Measurements from ENCODE around the gene FYCO1. TPM values are rescaled to one million over a fixed set of nuclear protein-coding genes. Genes with fewer than 3 reads are reported as not detected.

Gene FYCO1
- total and polyA plus RNA-seq, 9 of the 15 experiments (the other 6 are each of a cell fraction or from before 2014, with no cell fraction given): 2.1 to 13.8 (median 7.4) TPM

DNA sequence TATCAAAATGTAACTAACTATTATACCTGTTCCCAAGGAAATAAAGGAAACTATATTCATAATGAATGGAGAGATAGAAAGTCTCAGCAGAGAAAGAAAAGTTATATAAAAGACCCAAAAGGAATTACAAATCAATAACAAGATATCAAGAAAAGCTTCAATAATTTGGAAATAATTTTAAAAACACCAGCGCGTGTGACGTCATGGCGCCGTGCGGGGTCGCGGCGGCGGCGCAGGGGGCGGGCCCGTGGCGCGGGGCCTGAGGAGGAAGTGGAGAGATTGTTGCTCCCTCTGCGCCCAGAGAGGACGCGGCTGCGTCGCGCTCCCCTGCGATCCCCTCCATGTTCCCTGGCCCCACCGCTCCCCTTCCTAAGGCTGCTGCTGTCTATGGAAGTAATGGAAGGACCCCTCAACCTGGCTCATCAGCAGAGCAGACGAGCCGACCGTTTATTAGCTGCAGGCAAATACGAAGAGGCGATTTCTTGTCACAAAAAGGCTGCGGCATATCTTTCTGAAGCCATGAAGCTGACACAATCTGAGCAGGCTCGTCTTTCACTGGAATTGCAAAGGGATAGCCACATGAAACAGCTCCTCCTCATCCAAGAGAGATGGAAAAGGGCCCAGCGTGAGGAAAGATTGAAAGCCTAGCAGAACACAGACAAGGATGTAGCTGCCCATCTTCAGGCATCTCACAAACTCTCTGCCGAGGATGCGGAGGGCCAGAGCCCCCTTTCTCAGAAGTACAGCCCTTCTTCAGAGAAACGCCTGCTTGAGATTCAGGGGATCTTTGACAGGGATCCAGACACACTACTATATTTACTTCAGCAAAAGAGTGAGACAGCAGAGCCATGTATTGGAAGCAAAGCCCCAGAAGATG lies 27.5 kb upstream of the FYCO1 start (continued):
- TF ChIP-seq, protein P1, sequence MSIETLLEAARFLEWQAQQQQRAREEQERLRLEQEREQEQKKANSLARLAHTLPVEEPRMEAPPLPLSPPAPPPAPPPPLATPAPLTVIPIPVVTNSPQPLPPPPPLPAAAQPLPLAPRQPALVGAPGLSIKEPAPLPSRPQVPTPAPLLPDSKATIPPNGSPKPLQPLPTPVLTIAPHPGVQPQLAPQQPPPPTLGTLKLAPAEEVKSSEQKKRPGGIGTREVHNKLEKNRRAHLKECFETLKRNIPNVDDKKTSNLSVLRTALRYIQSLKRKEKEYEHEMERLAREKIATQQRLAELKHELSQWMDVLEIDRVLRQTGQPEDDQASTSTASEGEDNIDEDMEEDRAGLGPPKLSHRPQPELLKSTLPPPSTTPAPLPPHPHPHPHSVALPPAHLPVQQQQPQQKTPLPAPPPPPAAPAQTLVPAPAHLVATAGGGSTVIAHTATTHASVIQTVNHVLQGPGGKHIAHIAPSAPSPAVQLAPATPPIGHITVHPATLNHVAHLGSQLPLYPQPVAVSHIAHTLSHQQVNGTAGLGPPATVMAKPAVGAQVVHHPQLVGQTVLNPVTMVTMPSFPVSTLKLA (conservative IDR thresholded peaks at IDR 0.05): 0 out of 4 replicates have a peak, but pooled peaks of 1 of the 2 experiments have one; percentile 10
- TF ChIP-seq SRSF1 (IDR thresholded peaks at IDR 0.05; ENCODE audit: low read depth, low read length) (no peak), GATAD2B (IDR thresholded peaks at IDR 0.05; ENCODE audit: borderline replicate concordance) (no peak), SMAD4 (CRISPR knock-in tag; conservative IDR thresholded peaks at IDR 0.05) (peak; percentile 32; the same call in 1 of the 2 replicates), CREM (IDR thresholded peaks at IDR 0.05; ENCODE audit: low read depth) (peak; percentile 89)
- TF ChIP-seq, protein P2, sequence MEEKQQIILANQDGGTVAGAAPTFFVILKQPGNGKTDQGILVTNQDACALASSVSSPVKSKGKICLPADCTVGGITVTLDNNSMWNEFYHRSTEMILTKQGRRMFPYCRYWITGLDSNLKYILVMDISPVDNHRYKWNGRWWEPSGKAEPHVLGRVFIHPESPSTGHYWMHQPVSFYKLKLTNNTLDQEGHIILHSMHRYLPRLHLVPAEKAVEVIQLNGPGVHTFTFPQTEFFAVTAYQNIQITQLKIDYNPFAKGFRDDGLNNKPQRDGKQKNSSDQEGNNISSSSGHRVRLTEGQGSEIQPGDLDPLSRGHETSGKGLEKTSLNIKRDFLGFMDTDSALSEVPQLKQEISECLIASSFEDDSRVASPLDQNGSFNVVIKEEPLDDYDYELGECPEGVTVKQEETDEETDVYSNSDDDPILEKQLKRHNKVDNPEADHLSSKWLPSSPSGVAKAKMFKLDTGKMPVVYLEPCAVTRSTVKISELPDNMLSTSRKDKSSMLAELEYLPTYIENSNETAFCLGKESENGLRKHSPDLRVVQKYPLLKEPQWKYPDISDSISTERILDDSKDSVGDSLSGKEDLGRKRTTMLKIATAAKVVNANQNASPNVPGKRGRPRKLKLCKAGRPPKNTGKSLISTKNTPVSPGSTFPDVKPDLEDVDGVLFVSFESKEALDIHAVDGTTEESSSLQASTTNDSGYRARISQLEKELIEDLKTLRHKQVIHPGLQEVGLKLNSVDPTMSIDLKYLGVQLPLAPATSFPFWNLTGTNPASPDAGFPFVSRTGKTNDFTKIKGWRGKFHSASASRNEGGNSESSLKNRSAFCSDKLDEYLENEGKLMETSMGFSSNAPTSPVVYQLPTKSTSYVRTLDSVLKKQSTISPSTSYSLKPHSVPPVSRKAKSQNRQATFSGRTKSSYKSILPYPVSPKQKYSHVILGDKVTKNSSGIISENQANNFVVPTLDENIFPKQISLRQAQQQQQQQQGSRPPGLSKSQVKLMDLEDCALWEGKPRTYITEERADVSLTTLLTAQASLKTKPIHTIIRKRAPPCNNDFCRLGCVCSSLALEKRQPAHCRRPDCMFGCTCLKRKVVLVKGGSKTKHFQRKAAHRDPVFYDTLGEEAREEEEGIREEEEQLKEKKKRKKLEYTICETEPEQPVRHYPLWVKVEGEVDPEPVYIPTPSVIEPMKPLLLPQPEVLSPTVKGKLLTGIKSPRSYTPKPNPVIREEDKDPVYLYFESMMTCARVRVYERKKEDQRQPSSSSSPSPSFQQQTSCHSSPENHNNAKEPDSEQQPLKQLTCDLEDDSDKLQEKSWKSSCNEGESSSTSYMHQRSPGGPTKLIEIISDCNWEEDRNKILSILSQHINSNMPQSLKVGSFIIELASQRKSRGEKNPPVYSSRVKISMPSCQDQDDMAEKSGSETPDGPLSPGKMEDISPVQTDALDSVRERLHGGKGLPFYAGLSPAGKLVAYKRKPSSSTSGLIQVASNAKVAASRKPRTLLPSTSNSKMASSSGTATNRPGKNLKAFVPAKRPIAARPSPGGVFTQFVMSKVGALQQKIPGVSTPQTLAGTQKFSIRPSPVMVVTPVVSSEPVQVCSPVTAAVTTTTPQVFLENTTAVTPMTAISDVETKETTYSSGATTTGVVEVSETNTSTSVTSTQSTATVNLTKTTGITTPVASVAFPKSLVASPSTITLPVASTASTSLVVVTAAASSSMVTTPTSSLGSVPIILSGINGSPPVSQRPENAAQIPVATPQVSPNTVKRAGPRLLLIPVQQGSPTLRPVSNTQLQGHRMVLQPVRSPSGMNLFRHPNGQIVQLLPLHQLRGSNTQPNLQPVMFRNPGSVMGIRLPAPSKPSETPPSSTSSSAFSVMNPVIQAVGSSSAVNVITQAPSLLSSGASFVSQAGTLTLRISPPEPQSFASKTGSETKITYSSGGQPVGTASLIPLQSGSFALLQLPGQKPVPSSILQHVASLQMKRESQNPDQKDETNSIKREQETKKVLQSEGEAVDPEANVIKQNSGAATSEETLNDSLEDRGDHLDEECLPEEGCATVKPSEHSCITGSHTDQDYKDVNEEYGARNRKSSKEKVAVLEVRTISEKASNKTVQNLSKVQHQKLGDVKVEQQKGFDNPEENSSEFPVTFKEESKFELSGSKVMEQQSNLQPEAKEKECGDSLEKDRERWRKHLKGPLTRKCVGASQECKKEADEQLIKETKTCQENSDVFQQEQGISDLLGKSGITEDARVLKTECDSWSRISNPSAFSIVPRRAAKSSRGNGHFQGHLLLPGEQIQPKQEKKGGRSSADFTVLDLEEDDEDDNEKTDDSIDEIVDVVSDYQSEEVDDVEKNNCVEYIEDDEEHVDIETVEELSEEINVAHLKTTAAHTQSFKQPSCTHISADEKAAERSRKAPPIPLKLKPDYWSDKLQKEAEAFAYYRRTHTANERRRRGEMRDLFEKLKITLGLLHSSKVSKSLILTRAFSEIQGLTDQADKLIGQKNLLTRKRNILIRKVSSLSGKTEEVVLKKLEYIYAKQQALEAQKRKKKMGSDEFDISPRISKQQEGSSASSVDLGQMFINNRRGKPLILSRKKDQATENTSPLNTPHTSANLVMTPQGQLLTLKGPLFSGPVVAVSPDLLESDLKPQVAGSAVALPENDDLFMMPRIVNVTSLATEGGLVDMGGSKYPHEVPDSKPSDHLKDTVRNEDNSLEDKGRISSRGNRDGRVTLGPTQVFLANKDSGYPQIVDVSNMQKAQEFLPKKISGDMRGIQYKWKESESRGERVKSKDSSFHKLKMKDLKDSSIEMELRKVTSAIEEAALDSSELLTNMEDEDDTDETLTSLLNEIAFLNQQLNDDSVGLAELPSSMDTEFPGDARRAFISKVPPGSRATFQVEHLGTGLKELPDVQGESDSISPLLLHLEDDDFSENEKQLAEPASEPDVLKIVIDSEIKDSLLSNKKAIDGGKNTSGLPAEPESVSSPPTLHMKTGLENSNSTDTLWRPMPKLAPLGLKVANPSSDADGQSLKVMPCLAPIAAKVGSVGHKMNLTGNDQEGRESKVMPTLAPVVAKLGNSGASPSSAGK (IDR thresholded peaks at IDR 0.05): peak; percentile 57

All from K562 (cell line).